GM08714 (cell line): ENCODE results near the gene CUEDC1.

ENCODE experiments used
- H3K4me3 ChIP-seq: fragments of 200-500 bp; sonication (Bioruptor generic); 2 replicates; pipeline ENCODE4 v1.5.1; 2014; ENCODE audit warnings: mild to moderate bottlenecking, low read length, inconsistent platforms
- ZNF274 ChIP-seq: IDR thresholded peaks from 2 replicates; pipeline ENCODE4 v1.6.1; 2012; ENCODE audit warnings: mild to moderate bottlenecking, low read depth, low read length

Gene CUEDC1

DNA sequence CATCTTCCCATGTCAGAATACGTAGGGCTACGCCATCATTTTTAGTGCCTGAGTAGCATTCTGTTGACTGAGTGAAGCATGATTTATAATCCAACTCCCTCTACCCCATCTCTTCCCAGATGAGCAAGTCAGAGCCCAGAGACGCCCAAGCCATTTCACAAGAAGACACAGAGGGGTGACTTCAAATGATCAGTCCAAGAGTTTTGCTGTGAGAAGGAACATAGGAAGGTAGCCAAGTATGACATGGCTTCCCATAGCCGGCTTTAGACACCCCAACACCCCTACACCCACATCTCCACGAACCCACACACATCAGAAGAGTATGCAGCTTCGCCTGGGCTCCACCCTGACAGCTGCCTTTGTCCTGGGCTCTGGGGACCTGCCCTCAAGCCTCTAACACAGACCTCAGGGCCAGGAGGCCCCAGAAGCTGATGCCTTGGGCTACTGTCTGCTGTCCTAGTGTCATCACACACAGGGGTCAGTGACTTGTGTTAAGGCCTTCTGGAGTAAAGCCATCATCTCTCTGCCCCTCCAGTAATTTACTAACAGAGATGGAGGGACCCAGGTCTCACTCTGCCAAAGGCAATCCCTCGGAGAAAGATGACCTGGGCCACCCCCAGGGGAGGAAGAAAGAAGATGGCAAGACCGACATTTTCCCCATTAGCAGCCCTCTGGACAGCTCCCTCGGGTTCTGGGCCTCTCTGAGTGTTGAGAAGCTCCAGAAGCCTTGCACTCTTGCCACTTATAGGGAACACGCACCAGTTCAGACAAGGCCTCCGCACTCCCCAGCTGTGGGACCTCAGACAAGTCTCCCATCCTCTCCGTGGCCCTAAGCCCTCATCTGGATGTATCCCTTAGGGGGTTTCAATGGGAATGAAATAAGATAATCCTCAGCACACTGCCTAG, 66.6 kb downstream of the CUEDC1 start:
- TF ChIP-seq ZNF274: no peak

DNA sequence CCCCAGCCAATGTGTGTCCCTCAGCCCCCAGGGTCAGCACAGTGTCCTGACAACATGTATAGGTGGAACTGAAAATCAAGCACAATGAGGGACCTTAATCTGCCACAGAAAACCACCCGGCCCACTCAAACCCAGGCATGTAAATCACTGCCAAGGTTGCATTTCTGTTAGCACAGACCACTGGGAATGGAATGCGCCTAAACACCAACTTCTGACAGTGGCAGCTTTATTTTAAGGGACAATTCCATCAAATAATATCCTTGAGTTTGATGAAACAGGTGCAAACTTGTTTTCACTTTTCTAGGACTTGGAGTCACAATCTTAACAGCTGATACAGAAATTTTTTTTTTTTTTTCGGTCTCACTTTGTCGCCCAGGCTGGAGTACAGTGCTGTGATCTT, 68.1 kb downstream of the CUEDC1 start:
- no peak for TF ChIP-seq ZNF274
- H3K4me3 ChIP-seq: no peak overlapping the region

More for the DNA sequence above, 66.6 kb downstream of the CUEDC1 start:
- H3K4me3 ChIP-seq: no peak overlapping the region

DNA sequence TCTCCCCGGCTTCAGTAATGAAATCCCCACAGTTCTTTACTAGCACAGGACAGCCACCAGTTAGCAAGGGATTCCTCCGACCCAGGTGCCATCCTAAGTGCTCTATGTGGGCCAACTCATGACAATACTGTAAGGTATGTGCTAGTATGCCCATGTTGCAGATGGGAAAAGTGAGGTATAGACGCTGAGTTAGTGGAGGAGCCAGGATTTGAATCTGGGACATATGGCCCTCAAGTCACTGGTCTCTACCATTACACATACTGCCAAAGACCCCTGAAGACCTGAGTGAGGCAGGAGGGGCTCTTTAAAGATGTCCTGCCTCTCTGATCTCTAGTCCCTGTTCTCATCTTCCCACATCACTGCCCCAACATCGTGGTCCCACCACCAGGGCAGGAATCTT, 69.2 kb downstream of the CUEDC1 start:
- TF ChIP-seq ZNF274: no peak

DNA sequence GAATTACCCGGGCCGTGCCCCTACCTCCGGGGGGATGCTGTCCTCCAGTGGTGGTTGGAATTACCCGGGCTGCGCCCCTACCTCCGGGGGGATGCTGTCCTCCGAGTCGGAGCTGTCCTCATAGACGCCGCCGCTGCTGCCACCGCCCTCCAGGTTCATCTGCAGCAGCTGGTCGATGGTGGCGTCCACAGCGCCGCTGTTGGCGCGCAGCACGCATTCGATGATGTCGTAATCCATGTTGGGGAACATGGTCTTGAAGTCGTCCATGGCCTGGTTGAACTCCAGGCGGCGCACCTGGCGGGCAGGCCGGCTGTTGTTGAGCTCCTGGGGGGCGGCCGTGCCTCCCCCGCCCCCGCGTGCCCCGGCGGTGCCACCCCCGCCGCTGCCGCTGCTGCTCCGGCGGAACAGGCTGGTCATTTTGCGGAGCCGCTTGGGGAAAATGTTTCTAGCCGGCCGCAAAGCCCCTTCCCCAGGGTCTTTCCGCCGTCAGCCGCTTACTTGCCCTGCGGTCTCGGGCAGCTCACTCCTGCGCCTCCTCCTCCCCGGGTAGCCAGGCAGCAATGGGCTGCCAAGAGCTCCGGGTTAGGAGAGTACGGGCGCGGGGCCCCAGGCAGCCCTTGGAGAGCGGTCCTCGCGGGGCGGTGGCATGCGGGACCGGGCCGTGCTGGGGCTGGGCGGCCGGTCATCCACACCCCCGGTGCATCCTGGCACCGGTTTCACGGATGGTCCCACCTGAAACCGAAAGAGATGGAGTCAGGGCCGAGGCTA, 69.9 kb downstream of the CUEDC1 start:
- no peak overlapping the region for H3K4me3 ChIP-seq
- no peak for TF ChIP-seq ZNF274

More for the DNA sequence above, 69.2 kb downstream of the CUEDC1 start:
- H3K4me3 ChIP-seq: no peak overlapping the region

DNA sequence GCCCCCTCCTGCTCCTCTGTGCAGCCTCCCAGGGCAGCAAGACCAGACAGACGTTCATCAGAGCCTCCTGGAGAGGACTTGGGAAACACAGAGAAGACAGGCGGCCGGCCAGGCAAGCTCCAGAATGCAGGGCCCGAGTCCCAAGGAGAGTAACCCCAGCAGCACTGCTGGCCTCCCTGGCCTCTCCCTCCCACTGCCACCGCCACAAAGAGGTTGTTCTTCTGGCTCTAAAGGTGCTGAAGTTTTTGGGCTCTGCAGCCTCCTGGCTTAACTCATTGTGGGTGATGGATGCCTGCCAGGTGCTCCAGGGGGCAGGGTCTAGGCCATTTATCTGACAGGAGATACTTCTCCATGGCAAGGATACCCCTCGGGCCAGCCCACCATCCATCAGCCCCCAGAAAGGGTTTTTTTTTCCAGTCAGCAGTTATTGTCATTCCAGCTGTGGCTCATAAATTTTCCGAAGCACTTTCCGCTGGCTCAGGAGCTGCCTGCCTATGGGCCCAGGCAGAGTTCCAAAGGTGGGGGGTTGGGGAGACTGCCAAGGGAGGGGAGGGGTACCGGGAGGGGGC, 73.3 kb downstream of the CUEDC1 start:
- TF ChIP-seq ZNF274: no peak

DNA sequence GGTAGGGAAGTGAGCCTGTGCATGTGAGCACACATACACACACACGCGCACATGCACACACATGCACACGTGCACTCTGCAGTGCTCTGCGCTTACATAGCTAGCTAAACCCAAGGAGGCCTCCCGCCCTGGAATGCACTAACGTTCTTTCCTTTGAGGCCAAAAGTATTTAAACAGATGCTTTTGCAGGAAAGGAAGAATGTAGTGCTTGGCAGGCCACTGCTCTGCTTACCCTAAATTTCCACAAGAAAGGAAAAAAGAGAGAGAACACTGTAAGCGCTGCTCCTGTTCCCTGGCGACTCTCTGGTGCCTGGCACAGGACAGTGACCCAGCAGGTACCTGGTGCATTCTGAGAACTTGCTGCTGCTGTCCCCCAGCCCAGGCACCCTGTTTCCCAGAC, 74.1 kb downstream of the CUEDC1 start:
- no peak overlapping the region for H3K4me3 ChIP-seq
- TF ChIP-seq ZNF274: no peak

More for the DNA sequence above, 73.3 kb downstream of the CUEDC1 start:
- H3K4me3 ChIP-seq: no peak overlapping the region

DNA sequence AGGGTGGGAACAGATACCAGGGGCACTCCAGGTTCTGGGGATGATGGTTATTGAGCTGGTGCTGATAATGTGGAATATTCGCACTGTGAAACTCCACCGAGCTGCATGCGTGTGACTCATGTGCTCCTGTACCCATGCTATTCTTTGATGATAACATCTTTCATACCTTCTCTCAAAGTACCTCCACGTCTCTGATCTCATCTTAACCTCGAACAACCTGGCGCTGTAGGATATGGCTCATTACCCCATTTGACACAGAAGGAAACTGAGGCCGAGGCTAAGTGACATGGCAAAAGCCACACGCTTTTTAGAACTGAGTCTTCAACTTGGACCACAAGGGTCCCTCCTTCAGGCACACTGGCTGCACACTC, 75.1 kb downstream of the CUEDC1 start:
- no peak overlapping the region for H3K4me3 ChIP-seq
- TF ChIP-seq ZNF274: no peak

DNA sequence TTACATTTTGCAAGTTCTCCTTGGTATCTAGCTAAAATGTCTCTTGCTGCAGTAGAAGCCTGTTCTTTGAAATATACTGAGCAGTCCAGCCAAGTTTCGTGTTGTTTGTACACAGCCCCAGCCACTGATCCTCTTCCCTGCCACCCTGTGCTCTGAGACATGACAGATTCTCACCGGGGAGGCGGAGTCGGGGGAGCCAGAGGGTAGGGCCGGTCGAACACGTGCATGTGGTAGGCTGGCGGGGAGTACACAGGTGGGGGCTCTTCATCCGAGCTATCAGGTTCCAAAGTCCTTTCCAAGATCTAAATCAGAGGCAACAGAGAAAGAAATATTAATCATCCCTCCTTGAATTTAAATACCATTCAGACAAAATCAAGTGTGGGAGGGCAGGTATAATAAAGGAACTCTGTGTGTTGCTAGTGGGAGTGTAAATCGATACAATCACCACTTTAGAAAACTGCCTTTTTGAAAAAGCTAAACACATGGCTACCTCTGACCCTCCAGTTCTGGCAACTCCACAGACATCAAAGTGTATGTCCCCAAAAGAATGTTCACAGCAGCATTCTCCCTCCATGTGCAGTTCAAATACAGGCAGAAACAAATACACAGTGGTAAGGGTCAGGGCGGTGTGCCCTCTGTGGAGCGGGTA, 75.7 kb downstream of the CUEDC1 start:
- no peak overlapping the region for H3K4me3 ChIP-seq
- TF ChIP-seq ZNF274: no peak

DNA sequence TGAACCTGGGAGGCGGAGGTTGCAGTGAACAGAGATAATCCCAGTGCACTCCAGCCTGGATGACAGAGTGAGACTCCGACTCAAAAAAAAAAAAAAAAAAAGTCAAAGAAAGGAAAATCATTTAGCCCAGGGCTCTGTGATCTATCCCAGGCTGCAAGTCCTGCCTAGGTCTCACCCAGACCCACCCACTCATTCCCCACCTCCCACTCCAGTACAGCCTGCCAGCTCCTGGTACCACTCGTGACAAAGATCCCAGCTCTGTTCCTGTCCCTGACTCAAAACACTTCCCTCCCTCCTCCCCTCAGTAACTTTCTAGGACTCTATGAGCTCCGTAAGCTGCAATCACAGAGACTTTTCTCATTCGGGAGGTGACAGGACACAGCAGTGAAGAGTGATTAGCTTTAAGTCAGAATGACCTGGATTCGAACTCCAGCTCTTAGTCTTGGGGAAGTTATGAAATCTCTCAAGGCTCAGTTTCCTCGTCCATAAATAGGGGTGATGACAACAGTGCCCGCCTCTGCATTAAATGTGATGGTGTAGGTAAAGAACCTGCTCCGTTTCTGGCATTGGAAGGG, 77.3 kb downstream of the CUEDC1 start:
- no peak for TF ChIP-seq ZNF274
- no peak overlapping the region for H3K4me3 ChIP-seq

DNA sequence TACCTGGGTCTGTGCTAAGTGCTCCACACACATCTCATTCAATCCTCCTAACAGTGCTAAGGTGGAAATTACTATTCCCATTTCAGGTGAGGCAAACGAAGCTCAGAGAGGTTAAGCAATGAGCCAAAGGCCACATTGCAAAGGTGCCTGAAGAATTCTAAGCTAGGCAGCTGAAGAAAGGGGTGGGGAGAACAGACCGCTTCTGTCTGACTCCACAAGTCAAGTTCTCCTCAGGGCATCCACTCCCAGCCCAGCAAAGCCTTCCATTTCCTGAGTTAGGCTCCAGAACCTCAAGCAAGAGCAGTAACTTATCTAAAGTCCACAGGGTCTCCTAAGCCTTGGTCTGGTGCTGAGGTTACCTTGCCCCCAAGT, 78.4 kb downstream of the CUEDC1 start:
- TF ChIP-seq ZNF274: no peak
- no peak overlapping the region for H3K4me3 ChIP-seq

DNA sequence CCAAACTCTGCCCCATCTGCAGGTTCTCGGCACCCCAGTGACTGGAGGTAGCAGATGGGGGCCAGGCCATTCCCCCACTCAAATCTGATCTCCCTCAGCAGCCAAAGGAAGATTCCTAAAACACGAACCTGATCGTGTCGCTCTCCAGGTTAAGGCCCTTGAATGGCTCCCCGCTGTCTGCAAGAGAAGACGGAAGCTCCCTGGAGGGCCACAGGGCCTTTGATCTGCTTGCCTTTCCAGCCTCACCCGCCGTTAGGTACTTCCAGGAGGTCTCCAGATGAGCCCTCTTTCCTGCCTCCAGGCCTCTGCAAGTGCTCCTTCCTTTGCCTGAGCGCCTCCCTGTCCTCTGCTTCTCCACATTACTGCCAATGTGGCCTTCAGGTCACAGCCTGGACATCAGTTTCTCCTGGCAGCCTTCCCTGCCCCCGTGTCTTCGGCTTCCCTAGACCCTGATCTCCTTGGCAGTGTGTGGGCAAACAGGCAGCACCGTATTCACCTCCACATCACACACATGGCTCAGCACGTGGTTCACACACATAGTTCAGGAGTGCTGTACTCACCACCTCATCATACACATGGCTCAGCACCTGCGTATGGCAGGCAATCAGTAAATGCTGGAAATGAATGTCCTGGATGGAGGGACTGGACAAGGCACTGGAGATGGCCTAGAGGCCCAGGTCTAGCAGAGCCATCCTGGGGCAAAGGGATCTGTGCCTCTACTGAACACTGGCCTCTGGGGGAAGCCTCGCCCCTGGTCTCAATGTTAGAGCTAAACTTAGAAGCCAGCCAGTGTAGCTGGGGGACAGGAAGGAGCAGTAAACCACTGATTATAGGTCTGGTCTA, 79.0 kb downstream of the CUEDC1 start:
- no peak for TF ChIP-seq ZNF274
- no peak overlapping the region for H3K4me3 ChIP-seq

DNA sequence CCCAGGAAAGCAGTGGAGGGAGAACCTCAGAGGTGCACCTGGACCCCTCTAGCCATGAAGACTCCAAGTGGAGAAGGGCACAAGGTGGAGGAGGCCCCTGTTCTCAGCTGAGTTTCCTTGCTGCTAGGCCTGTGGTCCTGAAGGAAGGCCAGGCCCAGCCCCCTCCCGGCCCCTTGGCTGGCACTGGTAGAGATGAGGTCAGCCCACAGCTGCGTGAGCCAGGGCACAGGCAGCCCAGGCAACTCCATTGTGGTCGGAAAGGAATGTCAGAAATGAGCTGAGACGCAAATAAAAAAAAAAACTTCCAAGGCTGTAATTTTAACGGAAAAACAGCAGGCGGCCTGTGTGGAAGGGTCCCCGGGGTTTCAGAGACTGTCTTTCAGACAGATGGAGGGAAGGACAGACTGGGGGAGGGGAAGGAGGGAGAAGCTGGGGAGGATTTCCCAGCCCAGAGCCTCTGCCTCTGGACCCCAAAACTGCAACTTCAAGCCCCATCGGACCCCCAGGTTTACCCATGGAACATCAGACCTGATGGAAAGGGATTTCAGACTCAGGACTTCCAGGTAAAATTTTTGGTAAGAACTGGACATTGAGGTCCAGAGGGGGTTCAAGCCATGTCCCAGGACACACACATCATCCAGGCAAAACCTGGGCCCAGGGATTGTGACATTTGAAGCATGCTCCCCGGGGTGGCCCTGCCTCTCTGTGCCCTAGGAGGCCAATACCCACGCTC, 79.8 kb downstream of the CUEDC1 start:
- H3K4me3 ChIP-seq: no peak overlapping the region
- no peak for TF ChIP-seq ZNF274
